PC-3 (cell line): ENCODE results near the gene KSR1.

Experiments
- CTCF ChIP-seq: fragments of 300-600 bp; sonication (generic); conservative IDR thresholded peaks from 2 replicates; pipeline ENCODE4 v1.5.1; 2017; ENCODE audit warnings: antibody characterized with exemption, low read depth, mild to moderate bottlenecking, low read length
- EZH2 ChIP-seq: fragments of 300-600 bp; sonication (generic); IDR thresholded peaks from one replicate; pipeline ENCODE4 v1.6.1; 2017; ENCODE audit warnings: antibody characterized with exemption, mild to moderate bottlenecking, low read length; ENCODE audit not compliant: unreplicated experiment
- EZH2phosphoT487 ChIP-seq: fragments of 300-600 bp; sonication (generic); IDR thresholded peaks from 2 replicates; pipeline ENCODE4 v1.6.1; 2018; ENCODE audit warnings: mild to moderate bottlenecking, antibody characterized with exemption, low read length, borderline replicate concordance

- TF ChIP-seq CTCF (no peak), EZH2phosphoT487 (no peak), EZH2 (no peak)
These were observed 115.5 kb downstream of the KSR1 start for GRCh38 chr17:27571563-27572352.
